LNCaP clone FGC (cell line): ENCODE data around the gene PTH2R.

Source experiments
- DNase-seq: peaks from one replicate; pipeline ENCODE4 v3.0.0-alpha.2; 2011; ENCODE audit warnings: low read depth
- H3K4me3 ChIP-seq: 2 replicates; pipeline ENCODE4 v1.5.1; 2011; ENCODE audit warnings: mild to moderate bottlenecking, low read depth, low read length, control low read depth
- CTCF ChIP-seq: IDR thresholded peaks from 2 replicates; pipeline ENCODE4 v1.5.1; 2012; ENCODE audit warnings: mild to moderate bottlenecking; ENCODE audit not compliant: control insufficient read depth, insufficient read depth; ENCODE audit errors: extremely low read depth

PTH2R gene

DNA sequence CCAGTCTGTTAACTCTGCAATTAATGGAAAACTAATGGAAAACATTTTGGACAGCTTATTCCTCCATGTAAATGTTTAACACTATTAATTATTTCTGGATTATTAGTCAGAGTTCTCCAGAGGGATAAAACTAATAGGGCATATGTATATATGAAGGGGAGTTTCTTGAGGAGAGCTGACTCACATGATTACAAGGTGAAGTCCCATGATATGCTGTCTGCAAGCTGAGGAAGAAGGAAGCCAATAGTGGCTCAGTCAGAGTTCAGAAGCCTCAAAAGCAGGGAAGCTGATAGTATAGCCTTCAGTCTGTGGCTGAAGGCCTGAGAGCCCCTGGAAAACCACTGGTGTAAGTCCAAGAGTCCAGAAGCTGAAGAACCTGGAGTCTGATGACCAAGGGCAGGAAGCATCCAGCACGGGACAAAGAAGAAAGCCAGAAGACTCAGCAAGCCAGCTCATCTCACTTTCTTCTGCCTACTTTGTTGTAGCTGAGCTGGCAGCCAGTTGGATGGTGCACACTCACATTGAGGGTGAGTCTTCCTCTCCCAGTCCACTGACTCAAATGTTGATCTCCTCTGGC lies 136.0 kb downstream of the PTH2R start:
- DNase-seq = no peak
- no peak for TF ChIP-seq CTCF
- no peak overlapping the region for H3K4me3 ChIP-seq
